HG02623 (cell line): ENCODE data around the gene RAB36.
"Not testable (repeated sequence)": the region's sequence is repeated elsewhere in the genome, so short reads cannot be mapped to it uniquely, and the experiment has no call there.

ENCODE experiments used
- ATAC-seq: cut with Tn5 transposase; IDR thresholded peaks from one replicate; pipeline ENCODE4 v1.9.1; 2021; ENCODE audit warnings: moderate library complexity; ENCODE audit not compliant: unreplicated experiment

Gene RAB36

DNA sequence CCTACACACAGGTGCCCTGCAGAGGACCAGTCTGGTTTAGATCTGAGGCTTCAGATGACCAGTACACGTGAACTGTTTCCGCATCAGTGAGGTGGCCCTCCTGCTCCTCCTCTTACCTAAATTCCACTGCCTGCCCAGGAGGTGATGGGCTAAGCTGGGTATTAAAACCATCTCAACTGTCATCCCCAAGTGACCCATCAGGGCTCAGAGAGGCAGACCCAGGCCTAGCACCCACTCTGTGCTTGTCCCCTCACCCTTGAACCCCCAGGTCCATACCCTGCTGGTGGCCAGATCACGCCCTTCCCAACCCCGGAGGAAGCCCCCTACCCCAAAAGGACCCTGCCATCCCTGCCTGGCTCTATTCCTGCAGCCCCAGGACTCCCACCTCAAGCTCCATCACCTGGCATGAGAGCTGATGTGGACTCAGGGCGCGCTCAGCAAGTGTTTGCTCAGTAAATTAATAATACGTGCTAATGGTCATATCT is 24.8 kb upstream of the RAB36 start:
- no peak for ATAC-seq

DNA sequence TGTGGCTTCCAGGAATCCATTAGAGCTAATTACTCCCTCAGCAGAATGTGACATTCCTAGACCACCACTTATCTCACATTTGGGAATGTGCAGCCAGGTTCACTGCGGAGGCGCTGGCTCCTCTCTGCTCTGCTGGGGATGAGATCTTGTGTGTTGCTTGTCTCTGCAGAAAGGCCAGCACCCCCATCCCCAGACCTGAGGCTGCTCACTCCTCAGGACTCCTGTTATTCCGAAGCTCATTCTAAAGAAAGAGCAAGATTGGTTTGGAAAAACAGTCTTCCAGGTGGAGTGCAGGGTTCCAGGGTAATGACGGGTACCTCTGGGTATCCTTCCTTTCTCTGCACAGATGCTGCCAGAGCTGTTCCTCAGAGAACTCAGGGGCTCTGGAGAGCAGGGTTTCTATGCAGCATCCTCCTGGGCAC is 24.3 kb upstream of the RAB36 start:
- no peak for ATAC-seq

DNA sequence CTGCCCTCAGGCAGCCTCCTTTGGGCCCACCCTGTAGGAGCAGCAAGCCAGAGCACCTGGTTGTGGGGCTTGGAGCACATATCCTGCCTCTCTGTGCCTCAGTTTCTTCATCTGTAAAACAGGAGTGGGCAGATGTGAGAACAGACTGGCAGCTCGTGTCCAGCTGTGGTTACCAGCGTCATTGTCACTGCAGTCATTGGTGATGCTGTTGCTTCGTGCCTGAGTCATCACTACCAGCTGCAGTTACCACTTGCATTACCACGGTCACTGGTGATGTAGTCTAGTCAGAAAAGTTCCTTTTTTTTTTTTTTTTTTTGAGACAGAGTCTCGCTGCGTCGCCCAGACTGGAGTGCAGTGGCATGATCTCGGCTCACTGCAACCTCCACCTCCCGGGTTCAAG is 23.9 kb upstream of the RAB36 start:
- no peak for ATAC-seq

DNA sequence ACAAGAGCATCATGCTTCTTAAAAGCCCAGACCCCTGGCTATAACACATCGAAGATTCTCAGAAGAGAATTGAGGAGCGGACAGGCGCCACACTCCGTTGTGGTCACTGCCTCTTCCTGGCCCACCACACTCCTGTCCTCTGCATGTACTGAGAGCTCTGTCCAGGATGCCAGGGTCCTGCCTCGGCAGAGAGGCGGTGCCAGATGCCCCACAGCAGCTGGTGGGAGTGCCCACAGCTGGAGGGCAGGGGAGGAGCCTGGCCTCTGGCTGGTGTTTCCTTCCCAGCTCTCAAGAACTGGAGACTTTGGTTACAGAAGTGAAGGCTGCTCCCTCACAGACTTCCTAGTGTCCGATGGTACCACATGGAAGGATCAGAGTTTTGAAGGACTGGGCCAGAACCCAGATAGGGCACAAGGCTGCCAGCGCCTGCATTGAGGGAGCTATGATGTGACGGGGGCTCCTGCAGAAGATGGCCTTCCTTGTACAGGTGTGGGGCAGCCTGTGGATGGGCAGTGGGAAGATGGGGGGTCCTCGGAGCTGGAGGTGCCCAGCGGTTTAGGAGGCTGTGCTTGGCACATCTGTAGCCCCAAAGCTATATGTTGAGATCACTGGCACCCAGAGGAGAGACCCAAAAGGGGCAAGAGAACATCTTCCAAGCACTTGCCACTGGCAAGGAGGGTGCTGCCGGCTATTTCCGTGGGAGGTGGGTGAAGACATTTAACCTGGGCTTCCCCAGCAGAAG is 22.9 kb upstream of the RAB36 start:
- no peak for ATAC-seq

DNA sequence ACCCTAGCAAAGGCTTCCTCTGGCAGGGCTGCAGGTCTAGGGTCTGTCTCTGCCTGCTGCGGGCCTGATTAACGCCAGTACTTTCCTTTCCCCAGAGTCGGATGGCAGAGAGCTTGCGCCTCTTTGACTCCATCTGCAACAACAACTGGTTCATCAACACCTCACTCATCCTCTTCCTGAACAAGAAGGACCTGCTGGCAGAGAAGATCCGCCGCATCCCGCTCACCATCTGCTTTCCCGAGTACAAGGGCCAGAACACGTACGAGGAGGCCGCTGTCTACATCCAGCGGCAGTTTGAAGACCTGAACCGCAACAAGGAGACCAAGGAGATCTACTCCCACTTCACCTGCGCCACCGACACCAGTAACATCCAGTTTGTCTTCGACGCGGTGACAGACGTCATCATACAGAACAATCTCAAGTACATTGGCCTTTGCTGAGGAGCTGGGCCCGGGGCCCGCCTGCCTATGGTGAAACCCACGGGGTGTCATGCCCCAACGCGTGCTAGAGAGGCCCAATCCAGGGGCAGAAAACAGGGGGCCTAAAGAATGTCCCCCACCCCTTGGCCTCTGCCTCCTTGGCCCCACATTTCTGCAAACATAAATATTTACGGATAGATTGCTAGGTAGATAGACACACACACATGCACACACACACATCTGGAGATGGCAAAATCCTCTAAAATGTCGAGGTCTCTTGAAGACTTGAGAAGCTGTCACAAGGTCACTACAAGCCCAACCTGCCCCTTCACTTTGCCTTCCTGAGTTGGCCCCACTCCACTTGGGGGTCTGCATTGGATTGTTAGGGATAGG is 22.1 kb upstream of the RAB36 start:
- ATAC-seq: no peak

DNA sequence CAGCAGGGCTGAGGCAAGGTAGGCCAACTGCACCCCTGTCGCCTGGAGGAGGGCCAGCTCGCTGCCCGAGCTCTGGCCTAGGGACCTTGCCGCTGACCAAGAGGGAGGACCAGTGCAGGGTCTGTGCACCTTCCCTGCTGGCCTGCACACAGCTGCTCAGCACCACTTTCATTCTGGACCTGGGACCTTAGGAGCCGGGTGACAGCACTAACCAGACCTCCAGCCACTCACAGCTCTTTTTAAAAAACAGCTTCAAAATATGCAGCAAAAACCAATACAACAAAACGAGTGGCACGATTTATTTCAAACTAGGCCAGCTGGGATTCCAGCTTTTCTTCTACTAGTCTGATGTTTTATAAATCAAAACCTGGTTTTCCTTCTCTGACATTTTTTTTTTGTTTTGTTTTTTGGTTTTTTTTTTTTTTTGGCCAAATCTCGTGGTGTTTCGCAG is 21.4 kb upstream of the RAB36 start:
- no peak for ATAC-seq

DNA sequence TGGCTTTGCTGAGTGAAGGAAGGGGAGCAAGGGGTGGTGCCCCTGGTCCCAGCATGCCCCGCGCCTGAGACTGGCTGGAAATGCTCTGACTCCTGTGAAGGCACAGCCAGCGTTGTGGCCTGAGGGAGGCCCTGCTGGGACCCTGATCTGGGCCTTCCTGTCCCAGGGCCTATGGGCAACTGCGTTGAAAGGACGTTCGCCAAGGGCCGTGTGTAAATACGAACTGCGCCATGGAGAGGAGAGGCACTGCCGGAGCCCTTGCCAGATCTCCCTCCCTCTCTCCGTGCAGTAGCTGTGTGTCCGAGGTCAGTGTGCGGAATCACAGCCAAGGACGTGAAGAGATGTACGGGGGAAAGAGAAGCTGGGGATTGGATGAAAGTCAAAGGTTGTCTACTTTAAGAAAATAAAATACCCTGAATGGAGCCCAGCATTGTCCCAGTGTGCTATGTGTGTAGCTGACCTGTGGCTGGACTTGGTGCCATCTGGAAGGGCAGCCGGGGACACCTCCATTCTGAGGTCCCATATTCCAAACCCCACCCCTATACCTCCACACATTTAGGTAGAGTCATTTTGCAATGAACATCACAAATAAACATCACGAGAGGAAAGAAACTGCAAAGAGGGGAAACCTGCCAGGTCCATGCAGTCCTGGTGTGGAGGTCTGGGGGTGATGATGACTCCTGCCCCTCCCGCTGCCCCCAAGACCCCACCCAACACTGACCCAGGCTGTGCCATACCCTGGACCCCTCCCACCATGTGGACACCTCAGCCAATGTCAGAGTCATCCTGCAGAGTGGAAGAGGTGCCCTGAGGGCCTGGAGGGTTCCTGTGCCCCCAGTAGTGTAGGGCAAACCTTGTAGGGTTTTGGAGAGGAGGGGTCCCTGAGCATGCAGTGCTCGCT is 20.4 kb upstream of the RAB36 start:
- ATAC-seq: no peak

DNA sequence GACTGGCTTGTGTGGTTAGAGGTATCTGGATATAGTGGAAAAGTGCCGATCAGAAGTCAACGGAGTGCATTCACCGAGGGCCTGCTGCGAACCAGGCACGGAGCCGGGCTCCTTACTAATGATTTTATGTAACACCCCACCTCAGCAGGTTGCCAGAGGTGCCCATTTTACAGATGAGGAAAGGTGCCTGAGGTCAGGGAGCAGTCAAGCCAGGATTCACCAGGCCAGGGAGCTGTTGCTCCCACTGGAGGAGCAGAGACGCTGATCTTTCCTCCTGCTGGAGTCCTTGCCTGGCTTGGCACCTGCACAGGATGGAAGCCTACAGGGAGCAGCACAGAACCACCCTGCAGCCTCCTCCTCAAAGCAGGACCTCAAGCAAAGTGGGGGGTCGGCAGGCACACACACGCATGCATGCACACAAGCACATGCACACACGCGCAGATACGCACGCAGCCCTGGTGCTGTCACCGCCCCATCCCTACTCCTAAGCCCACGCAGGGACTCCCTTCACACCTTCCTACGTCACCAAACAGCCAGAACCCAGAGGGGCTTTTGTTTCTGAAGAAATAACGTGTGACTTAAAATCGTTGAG is 19.7 kb upstream of the RAB36 start:
- ATAC-seq: no peak

DNA sequence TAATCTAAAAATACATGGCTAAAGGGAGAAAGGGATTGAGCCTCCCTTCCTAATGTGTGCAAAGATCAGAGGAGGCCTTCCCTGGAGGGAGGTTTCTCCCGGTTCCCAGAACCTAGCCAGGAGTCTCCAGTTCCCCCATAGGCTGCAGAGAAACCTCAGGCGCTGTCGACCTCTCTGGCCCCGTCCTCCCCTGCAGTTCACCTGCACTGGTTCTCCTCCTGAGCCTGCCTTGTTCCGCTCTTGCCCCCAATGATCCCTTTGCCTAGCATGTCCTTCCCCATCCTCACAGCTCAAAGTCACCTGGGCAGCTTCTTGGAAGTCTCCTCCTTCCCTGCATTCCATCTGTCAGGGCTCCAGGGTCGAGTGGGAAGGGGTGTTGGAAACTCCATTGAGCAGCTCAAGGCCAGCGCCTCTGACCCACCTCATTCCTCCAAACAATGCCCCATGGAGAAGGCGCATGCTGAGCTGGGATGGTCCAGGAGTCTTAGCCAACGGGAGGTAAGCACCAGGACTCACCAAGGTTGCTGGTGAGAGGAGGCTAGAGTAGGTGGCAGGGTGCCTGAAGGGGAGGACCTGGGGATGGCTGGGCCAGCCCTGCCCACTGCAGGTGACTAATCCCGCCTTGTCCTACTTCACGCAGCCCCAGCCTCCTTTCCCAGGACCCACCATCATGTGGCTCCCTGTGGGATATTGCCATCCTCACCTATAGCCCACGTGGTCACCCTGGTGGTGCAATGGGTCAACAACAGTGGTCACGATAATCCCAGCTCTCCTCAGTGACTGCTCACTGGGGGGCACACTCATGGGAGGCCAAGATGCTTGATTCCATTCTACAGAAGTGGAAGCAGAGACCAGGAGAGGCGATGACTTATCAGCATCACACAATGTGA is 18.9 kb upstream of the RAB36 start:
- ATAC-seq: no peak

DNA sequence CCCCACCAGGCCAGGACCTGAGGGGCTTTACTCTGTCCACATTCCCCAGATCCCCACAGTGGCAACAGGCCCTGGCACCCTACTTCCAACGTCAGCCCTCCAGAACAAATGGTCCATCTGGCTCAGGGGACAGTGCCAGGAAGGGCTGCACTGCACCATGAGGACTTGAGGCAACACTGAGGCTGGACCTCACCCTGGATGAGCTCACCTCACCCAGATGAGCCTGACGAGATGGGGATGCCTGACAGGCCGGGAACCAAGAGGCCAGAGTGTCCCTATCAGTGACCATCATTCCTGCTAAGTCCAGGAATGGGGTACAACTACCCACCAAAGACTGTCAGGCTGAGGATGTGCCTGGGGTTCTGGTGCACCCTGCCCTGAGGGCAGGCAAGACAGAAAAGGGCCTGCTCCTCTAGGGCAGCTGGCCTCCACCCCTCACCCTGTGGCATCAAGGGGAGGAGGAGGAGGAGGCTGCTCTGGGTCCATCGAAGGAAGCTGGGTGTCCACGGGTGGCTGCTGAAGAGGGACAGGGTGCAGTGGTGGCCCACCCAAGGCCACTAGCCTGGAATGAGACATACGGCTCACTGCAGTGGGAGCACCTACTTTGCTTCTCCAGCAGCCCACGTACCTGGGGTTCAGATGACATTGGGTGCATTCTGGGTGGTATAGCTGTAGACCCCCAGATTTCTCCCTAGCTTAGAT is 18.1 kb upstream of the RAB36 start:
- no peak for ATAC-seq

DNA sequence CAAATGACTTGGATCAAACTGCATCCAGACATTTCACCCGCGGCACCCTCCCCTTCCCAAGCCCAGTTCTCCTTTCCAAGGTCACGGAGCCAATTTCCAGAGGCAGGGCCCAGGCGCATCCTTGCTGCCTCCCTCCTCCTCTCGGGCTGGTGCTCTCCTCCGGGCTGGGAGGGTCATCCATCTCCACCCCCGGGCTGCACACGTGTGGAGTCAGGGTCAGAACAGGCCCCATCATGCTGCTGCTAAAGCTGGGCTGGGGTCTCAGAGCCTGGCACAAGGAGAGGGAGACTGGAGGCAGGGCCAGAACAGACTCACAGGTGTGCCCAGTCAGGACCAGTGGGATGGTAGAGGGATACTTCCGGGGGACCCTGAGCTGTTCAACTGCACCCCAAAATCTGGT is 17.5 kb upstream of the RAB36 start:
- ATAC-seq: no peak

DNA sequence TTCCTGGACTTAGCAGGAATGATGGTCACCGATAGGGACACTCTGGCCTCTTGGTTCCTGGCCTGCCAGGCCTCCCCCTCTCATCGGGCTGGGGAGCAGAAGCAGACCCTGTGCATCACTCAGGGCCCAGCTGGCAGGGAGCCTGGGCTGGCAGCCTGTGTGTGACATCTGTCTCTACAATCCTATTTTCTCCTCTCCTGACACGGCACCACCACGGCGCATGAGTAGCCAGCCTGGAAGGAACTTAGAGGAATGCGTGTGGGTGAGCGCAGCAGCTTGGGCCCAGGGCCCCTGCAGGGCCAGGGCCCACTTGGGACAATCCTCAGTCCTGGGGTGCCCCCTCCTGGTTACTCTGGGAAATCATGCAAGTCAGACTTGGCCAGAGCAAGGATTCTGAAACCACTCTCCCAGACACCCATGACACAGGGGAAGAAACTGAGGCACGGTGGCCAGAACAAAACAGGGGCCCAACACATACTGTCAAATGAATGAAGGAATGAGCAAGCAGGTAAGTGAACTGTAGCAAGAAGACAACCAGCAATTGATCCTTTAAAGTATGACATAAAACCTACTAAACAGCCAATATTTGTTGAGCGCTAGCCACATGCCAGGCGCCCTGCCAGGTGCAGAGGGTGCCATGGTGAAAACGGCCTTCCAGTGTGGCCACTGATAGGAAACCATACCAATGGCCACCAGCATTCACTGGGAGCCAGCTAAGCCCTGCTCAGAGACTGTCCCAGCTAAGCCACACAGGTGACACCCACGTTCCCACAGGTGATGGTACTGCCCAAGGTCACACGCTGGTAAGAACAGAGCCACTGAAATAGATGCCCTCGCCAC is 16.8 kb upstream of the RAB36 start:
- no peak for ATAC-seq

DNA sequence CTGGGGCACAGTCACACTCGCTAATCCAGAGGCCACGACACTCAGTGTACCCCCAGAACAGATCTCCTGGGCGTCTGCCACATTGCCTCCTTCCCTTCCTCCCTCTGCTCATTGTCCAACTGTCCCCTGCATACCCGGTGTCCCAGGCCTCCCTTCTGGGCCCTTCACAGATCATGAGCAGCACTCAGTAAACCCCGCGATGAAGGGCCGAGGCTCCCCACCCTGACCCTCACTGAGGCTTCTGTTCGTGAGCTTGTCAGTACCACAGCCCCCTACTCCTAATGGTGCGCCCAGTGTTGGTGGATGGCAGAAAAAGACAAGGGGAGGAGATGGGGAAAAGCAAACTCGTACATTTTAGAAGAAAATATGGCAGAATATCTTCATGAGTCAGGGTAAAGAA is 16.1 kb upstream of the RAB36 start:
- no peak for ATAC-seq

DNA sequence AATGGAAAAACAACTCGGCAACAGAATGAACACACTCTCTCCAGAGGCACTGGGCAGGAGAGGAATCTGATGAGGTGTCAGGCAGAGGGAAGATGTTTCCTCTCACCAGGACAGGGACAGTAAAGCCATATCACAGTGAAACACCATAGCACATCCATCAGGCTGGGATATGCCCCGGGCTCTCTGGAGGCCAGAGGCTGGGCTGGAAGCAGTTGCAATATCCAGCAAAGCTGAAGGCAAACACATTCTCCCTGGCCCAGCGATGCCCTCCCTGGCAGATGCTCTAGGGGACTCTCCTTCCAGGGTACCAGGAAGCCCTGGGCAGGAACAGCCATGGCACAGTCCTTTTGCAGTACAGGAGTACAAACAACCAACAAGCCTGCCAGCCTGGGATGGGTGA is 14.6 kb upstream of the RAB36 start:
- no peak for ATAC-seq

DNA sequence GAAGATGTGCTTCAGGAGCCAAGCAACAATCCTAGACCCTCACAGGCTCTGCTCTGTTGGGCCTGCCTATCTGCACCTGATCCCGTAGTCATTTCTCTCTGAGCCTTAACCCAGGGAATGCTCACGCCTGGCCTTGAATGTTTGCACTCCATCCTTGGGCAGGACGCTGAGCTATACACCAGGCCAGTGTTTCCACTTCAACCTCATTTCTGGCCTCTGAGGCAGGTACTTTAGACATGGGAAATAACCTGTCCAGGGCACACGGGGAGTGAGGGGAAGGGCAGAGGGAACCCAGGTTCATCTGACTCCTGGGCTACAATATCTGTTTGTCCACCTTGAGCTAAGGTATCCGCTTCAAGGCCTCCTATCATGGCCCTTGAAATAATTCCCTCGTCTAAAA is 13.3 kb upstream of the RAB36 start:
- no peak for ATAC-seq

DNA sequence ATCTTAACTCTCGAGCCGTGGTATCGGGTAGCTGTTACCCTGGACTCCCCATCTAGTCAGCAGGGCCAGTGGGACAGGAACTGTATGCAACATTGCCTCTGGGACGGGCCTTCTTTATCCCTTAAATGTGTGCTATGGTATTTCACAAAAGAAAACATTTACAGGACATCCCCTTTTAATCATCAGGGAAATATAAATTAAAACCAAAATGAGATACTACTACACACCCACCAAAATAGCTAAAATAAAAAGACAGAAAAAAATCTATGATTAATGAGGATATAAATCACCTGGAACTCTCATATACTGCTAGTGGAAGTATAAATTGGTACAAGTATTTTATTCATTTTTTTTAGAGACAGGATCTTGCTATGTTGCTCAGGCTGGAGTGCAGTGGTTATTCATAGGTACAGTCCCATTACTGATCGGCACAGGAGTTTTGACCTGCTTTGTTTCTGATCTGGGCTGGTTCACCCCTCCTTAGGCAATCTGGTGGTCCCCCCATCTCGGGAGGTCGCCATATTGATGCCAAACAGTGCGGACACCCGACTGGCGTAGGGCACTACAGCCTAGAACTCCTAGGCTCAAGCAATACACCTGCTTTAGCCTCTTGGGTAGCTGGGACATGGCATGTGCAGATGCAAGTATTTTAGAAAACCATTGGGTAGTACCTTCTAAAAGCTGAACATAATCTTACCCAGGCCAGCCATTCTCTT is 12.7 kb upstream of the RAB36 start:
- ATAC-seq: no peak

DNA sequence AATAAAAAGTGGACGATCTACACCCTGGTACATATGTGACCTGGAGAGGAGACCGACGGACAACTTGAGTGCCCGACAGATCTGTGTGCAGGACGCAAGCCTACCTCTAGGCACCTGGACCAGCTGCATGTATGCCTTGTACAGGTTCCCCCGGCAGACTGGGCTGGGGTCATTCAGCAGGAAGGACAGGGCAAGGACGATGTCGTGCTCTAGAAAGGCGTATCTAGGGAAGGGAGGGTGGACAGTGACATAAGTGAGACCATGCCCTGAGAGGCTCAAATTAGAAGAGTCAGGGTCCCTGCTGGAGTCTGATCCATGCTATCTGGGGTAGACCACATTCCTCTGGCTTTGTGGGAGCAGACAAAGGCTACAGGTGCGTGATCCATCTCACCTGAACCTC is 11.4 kb upstream of the RAB36 start:
- no peak for ATAC-seq

DNA sequence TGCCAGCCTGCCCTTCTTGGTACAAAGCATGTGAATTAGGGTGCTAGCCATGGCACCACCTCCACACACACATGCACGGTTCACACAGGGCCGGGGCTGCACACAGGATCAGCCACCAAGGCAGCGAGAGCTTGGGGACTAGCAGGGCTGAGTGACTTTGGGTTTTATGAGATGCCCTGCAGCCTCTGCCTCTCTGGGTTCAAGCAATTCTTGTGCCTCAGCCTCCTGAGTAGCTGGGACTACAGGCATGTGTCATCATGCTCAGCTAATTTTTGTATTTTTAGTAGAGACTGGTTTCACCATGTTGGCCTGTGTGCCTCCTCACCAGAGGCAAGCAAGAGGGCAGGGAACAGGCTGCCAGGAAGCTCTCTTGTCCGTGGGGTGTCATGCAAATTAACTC is 8.3 kb upstream of the RAB36 start:
- not testable (repeated sequence) for ATAC-seq
